H1 (cell line): ENCODE measurements around the gene PLEKHG2. TPM values are rescaled to one million over a fixed set of nuclear protein-coding genes. Genes with fewer than 3 reads are reported as not detected.

Experiments
- CTCF ChIA-PET: fragments of 300-600 bp; sonication (Branson Sonifier 250); formaldehyde crosslinking; loops from one replicate; lab custom pipeline; 2021; ENCODE audit not compliant: partially characterized antibody; lab: Charles Lee
- POLR2A ChIA-PET: fragments of 300-600 bp; sonication (Branson Sonifier 250); formaldehyde crosslinking; loops from one replicate; lab custom pipeline; 2021; ENCODE audit warnings: inconsistent platforms; ENCODE audit not compliant: partially characterized antibody; lab: Charles Lee
- DNase-seq, 2 experiments: peaks; one replicate each; pipeline versions ENCODE4 v3.0.0 to v3.0.0-alpha.2; 2010 to 2022; ENCODE audit warnings: low spot score in 2 of 2, low read depth in 1 of 2, mixed read lengths in 1 of 2
- FAIRE-seq: peaks from 2 replicates; lab custom pipeline; 2011; peaks lifted over from hg19 to GRCh38; lab: Jason Lieb, UNC
- H2AFZ ChIP-seq: 2 replicates; pipeline ENCODE4 v1.8.1; 2012; ENCODE audit warnings: low read length, inconsistent platforms
- H2AK5ac ChIP-seq: 2 replicates; pipeline ENCODE4 v1.6.1; 2013; ENCODE audit warnings: low read depth, low read length
- H2BK120ac ChIP-seq: replicated peaks from 2 replicates; pipeline ENCODE3; 2013; ENCODE audit warnings: low read depth, low read length, inconsistent platforms
- H2BK12ac ChIP-seq: 2 replicates; pipeline ENCODE4 v1.6.1; 2013; ENCODE audit warnings: low read depth, low read length
- H2BK15ac ChIP-seq: 2 replicates; pipeline ENCODE4 v1.6.1; 2013; ENCODE audit warnings: low read length
- H2BK20ac ChIP-seq: 2 replicates; pipeline ENCODE4 v1.6.1; 2013; ENCODE audit warnings: low read length
- H2BK5ac ChIP-seq: 2 replicates; pipeline ENCODE4 v1.6.1; 2013; ENCODE audit warnings: low read depth, low read length
- H3K14ac ChIP-seq: 2 replicates; pipeline ENCODE4 v1.6.1; 2013; ENCODE audit warnings: inconsistent platforms; ENCODE audit not compliant: insufficient read length
- H3K18ac ChIP-seq: 2 replicates; pipeline ENCODE4 v1.6.1; 2013; ENCODE audit warnings: low read length; ENCODE audit errors: extremely low read depth
- H3K23ac ChIP-seq: 2 replicates; pipeline ENCODE4 v1.6.1; 2013; ENCODE audit warnings: inconsistent platforms; ENCODE audit not compliant: insufficient read length
- H3K23me2 ChIP-seq: 2 replicates; pipeline ENCODE4 v1.6.1; 2013; ENCODE audit warnings: low read depth, low read length
- H3K27ac ChIP-seq: 2 replicates; pipeline ENCODE4 v1.6.1; 2011; ENCODE audit warnings: low read depth, low read length, inconsistent platforms
- H3K27me3 ChIP-seq, 4 experiments: replicated peaks in 1 of 4; 1 replicate in 1 of 4; 2 replicates in 3 of 4; pipeline versions ENCODE4 v1.6.1 to v1.8.1; 2011 to 2013; ENCODE audit warnings: low read length in 3 of 4, mild to moderate bottlenecking in 3 of 4, inconsistent platforms in 2 of 4, mixed read lengths in 2 of 4, moderate library complexity in 1 of 4; ENCODE audit not compliant: control insufficient read depth in 3 of 4, insufficient read depth in 3 of 4; ENCODE audit errors: extremely low read depth in 1 of 4
- H3K36me3 ChIP-seq, 4 experiments: 2 replicates each; pipeline versions ENCODE4 v1.6.1 to v1.8.1; 2011 to 2013; ENCODE audit warnings: mild to moderate bottlenecking in 4 of 4, low read length in 3 of 4, moderate library complexity in 2 of 4, control low read depth in 1 of 4, inconsistent platforms in 1 of 4; ENCODE audit not compliant: insufficient read depth in 4 of 4, control insufficient read depth in 2 of 4
- H3K4ac ChIP-seq: replicated peaks from 2 replicates; pipeline ENCODE3; 2013; ENCODE audit warnings: low read length, low read depth, mixed read lengths, inconsistent platforms; ENCODE audit not compliant: insufficient read length
- H3K4me1 ChIP-seq, 4 experiments: replicated peaks in 1 of 4; 1 replicate in 1 of 4; 2 replicates in 3 of 4; pipeline versions ENCODE4 v1.6.1 to v1.8.1; 2011 to 2013; ENCODE audit warnings: low read length in 3 of 4, inconsistent platforms in 2 of 4, mixed read lengths in 1 of 4; ENCODE audit not compliant: insufficient read depth in 4 of 4, control insufficient read depth in 3 of 4
- H3K4me2 ChIP-seq, 2 experiments: 2 replicates each; pipeline versions ENCODE4 v1.6.1 to v1.8.1; 2011 to 2013; ENCODE audit warnings: low read depth in 2 of 2, low read length in 2 of 2, control low read depth in 1 of 2, inconsistent platforms in 1 of 2, mild to moderate bottlenecking in 1 of 2; ENCODE audit not compliant: insufficient read depth in 1 of 2
- H3K4me3 ChIP-seq, 4 experiments: fragments of 200-600, 300-600 bp in 1 of 4; sonication (generic), shearing (Covaris generic), sonication (Bioruptor Twin) in 1 of 4; 2 replicates each; pipeline versions ENCODE4 v1.5.1 to v1.8.1; 2011 to 2016; ENCODE audit warnings: low read length in 4 of 4, low read depth in 3 of 4, control low read depth in 2 of 4, inconsistent platforms in 2 of 4, mild to moderate bottlenecking in 2 of 4, mixed read lengths in 1 of 4, moderate library complexity in 1 of 4; ENCODE audit not compliant: insufficient read depth in 2 of 4; ENCODE audit errors: extremely low read depth in 1 of 4
- H3K56ac ChIP-seq: replicated peaks from 2 replicates; pipeline ENCODE3; 2013; ENCODE audit warnings: low read depth, mild to moderate bottlenecking, mixed read lengths, low read length, inconsistent platforms; ENCODE audit not compliant: insufficient read length
- H3K79me1 ChIP-seq: 2 replicates; pipeline ENCODE4 v1.6.1; 2013; ENCODE audit warnings: low read depth, low read length, control low read depth
- H3K79me2 ChIP-seq, 2 experiments: 2 replicates each; pipeline versions ENCODE4 v1.6.1 to v1.8.1; 2012 to 2013; ENCODE audit warnings: low read length in 2 of 2, mild to moderate bottlenecking in 2 of 2, inconsistent platforms in 1 of 2; ENCODE audit not compliant: insufficient read depth in 2 of 2, control insufficient read depth in 1 of 2
- H3K9ac ChIP-seq, 4 experiments: replicated peaks in 1 of 4; 1 replicate in 1 of 4; 2 replicates in 3 of 4; pipeline versions ENCODE4 v1.6.1 to v1.8.1; 2011 to 2013; ENCODE audit warnings: low read depth in 3 of 4, low read length in 3 of 4, control low read depth in 2 of 4, mild to moderate bottlenecking in 2 of 4, moderate library complexity in 2 of 4, inconsistent platforms in 1 of 4; ENCODE audit errors: extremely low read depth in 1 of 4
- H3K9me3 ChIP-seq, 2 experiments: 2 replicates each; pipeline versions ENCODE4 v1.6.1 to v1.8.1; 2012 to 2013; ENCODE audit warnings: mild to moderate bottlenecking in 2 of 2, moderate library complexity in 2 of 2, control low read depth in 1 of 2, inconsistent platforms in 1 of 2, low read depth in 1 of 2, low read length in 1 of 2, mixed read lengths in 1 of 2; ENCODE audit not compliant: insufficient read depth in 2 of 2
- H4K20me1 ChIP-seq, 2 experiments: replicated peaks in 1 of 2; 2 replicates each; pipeline versions ENCODE3 to v1.8.1; 2011 to 2013; ENCODE audit warnings: inconsistent platforms in 2 of 2, low read length in 2 of 2, mild to moderate bottlenecking in 1 of 2; ENCODE audit not compliant: insufficient read depth in 2 of 2, control insufficient read depth in 1 of 2
- H4K5ac ChIP-seq: 2 replicates; pipeline ENCODE4 v1.6.1; 2013; ENCODE audit warnings: low read length, low read depth, mixed read lengths, inconsistent platforms; ENCODE audit not compliant: insufficient read length
- H4K8ac ChIP-seq: 2 replicates; pipeline ENCODE4 v1.8.0; 2013; ENCODE audit warnings: mild to moderate bottlenecking, moderate library complexity, low read length, inconsistent platforms; ENCODE audit not compliant: insufficient read depth; ENCODE audit errors: extremely low read depth
- H4K91ac ChIP-seq: replicated peaks from 2 replicates; pipeline ENCODE3; 2013; ENCODE audit warnings: low read length, mixed read lengths, inconsistent platforms; ENCODE audit not compliant: insufficient read length
- ATF3 ChIP-seq: IDR thresholded peaks from 2 replicates; pipeline ENCODE4 v1.6.1; 2011; ENCODE audit warnings: low read depth, mild to moderate bottlenecking, low read length; ENCODE audit not compliant: insufficient read depth
- BACH1 ChIP-seq: IDR thresholded peaks from 2 replicates; pipeline ENCODE4 v1.6.1; 2012; ENCODE audit warnings: low read length, improper control_type of control experiment
- GTF2F1 ChIP-seq: IDR thresholded peaks from 2 replicates; pipeline ENCODE4 v1.6.1; 2012; ENCODE audit warnings: low read depth, low read length, improper control_type of control experiment, borderline replicate concordance
- TAF7 ChIP-seq: optimal IDR thresholded peaks from 2 replicates; pipeline ENCODE3; 2011; ENCODE audit warnings: low read depth, mild to moderate bottlenecking, inconsistent platforms, low read length, moderate library complexity, borderline replicate concordance
- WGBS, 2 experiments: shearing (Covaris generic) in 1 of 2; methylation state at CpG; one replicate each; pipeline versions ENCODE4 v1.1.6 to v1.1.7; 2013 to 2015; ENCODE audit warnings: low lambda C conversion rate in 2 of 2, mixed read lengths in 2 of 2, inconsistent platforms in 1 of 2, low coverage in 1 of 2, missing lambda C conversion rate in 1 of 2; ENCODE audit not compliant: insufficient replicate concordance in 2 of 2, insufficient coverage in 1 of 2, insufficient read length in 1 of 2; ENCODE audit errors: extremely low coverage in 1 of 2, missing lambda C conversion rate in 1 of 2; 5-methylcytosine and 5-hydroxymethylcytosine counted together
- polyA plus RNA-seq, 7 experiments: library from polyadenylated mRNA; depleted of rRNA in 3 of 7; stranded (reverse) in 5 of 7; unstranded in 2 of 7; fragments of >200 nt in 5 of 7; fragments of 200-250 nt in 2 of 7; gene quantifications; 1 replicate in 5 of 7; 2 replicates in 1 of 7; 4 replicates in 1 of 7; pipeline versions ENCODE4 v1.2.1 to v1.2.3, GENCODE V29; 2011 to 2013; ENCODE audit warnings: missing spikeins in 2 of 7, mixed read lengths in 2 of 7
- total RNA-seq: library from RNA; stranded (reverse); fragmentation: NEBNext Ultra II Directional; extraction: Animal tissue kit (Norgen Biotek cat#: 25700); gene quantifications from 2 replicates; pipeline ENCODE4 v1.2.1, GENCODE V29; 2021
- TF ChIP-seq, protein P1 (sequence below): IDR thresholded peaks from 2 replicates; pipeline ENCODE4 v1.6.1; 2012; ENCODE audit warnings: low read length, inconsistent platforms
- TF ChIP-seq, protein P2 (sequence below): IDR thresholded peaks from 2 replicates; pipeline ENCODE4 v1.6.1; 2011; ENCODE audit warnings: low read length, improper control_type of control experiment

Gene PLEKHG2
- total and polyA plus RNA-seq, 2 of the 8 experiments (the other 6 are each of a cell fraction or from before 2014, with no cell fraction given) = 16.9 to 65.7 TPM

GRCh38 chr19:39409208-39410016, 3.1 kb upstream of the PLEKHG2 start:
- peaks cover 0 to 5% (median 0%) of the 10 kb centered on the region in 4 experiments; a peak in 1 of 8 replicates for H3K36me3 ChIP-seq
- H2BK12ac ChIP-seq = no peak overlapping the region
- no peaks in the 10 kb centered on the region for H3K79me1 ChIP-seq
- no peak overlapping the region for H2AK5ac ChIP-seq
- H3K14ac ChIP-seq = no peak overlapping the region
- H3K56ac ChIP-seq = peak overlapping the region; percentile 64
- H3K27me3 ChIP-seq = no peaks in the 10 kb centered on the region
- no peak overlapping the region for H2BK15ac ChIP-seq
- H3K79me2 ChIP-seq = peaks cover 3 to 25% of the 10 kb centered on the region in 2 experiments; a peak in 3 of 4 replicates
- no peak overlapping the region for H3K23ac ChIP-seq
- no peak overlapping the region for H2AFZ ChIP-seq
- ChIA-PET POLR2A (interaction anchor here (0.7 to 14.3 kb wide), 9 partner anchors 9 to 36 kb away, joined by 3 to 234 read pairs (median 7); partner anchors contain the start of genes MED29, PAF1, RPS16 and SUPT5H), CTCF (interaction anchor here (1.0 to 3.9 kb wide), 3 partner anchors 9 to 26 kb away, joined by 4 to 38 read pairs (median 4); partner anchors contain the start of gene RPS16)
- H3K4ac ChIP-seq = peak overlapping the region; percentile 62
- no peaks in the 10 kb centered on the region for H3K9me3 ChIP-seq
- H3K9ac ChIP-seq = peak overlapping the region; percentile 79 to 92 (median 88)
- 7% methylated on average over 23 of the region's 52 CpGs; no CpG with 5 or more reads in 1 of the 2 experiments for WGBS, 2 experiments
- H2BK5ac ChIP-seq = peak overlapping the region; percentile 87; the same call in 1 of the 2 replicates
- H4K91ac ChIP-seq = peak overlapping the region; percentile 55
- peak overlapping the region; percentile 90 for H3K18ac ChIP-seq
- peak overlapping the region; percentile 51; the same call in 1 of the 2 replicates for H4K8ac ChIP-seq
- peaks cover 24% of the 10 kb centered on the region for H3K23me2 ChIP-seq
- H2BK20ac ChIP-seq = no peak overlapping the region
- peak overlapping the region; percentile 92 for H3K27ac ChIP-seq
- H3K4me2 ChIP-seq = peak overlapping the region; percentile 78 to 84
- peak overlapping the region; percentile 69 for H4K5ac ChIP-seq
- DNase-seq (peak; percentile 73 to 94), FAIRE-seq (no peak)
- H4K20me1 ChIP-seq = peaks cover 0 to 9% of the 10 kb centered on the region in 2 experiments
- H3K4me3 ChIP-seq = peak overlapping the region; percentile 64 to 97 (median 83)
- H2BK120ac ChIP-seq = no peak overlapping the region
- peaks cover 10 to 46% (median 22%) of the 10 kb centered on the region in 4 experiments for H3K4me1 ChIP-seq
- TF ChIP-seq, protein P1, sequence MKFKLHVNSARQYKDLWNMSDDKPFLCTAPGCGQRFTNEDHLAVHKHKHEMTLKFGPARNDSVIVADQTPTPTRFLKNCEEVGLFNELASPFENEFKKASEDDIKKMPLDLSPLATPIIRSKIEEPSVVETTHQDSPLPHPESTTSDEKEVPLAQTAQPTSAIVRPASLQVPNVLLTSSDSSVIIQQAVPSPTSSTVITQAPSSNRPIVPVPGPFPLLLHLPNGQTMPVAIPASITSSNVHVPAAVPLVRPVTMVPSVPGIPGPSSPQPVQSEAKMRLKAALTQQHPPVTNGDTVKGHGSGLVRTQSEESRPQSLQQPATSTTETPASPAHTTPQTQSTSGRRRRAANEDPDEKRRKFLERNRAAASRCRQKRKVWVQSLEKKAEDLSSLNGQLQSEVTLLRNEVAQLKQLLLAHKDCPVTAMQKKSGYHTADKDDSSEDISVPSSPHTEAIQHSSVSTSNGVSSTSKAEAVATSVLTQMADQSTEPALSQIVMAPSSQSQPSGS = peak; percentile 94
- TF ChIP-seq, protein P2, sequence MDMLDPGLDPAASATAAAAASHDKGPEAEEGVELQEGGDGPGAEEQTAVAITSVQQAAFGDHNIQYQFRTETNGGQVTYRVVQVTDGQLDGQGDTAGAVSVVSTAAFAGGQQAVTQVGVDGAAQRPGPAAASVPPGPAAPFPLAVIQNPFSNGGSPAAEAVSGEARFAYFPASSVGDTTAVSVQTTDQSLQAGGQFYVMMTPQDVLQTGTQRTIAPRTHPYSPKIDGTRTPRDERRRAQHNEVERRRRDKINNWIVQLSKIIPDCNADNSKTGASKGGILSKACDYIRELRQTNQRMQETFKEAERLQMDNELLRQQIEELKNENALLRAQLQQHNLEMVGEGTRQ = no peak
- TF ChIP-seq BACH1 = no peak
- no peak for TF ChIP-seq ATF3
- peak; percentile 54 for TF ChIP-seq TAF7
- no peak for TF ChIP-seq GTF2F1
